NCI-H1436 treated with DMSO at 0.1 percent for 48 hours (cell line): ENCODE results near the gene KIF12.

Source experiments
- DNase-seq: peaks from one replicate; lab custom pipeline; 2025; lab: John Stamatoyannopoulos, UW

The KIF12 gene

DNA sequence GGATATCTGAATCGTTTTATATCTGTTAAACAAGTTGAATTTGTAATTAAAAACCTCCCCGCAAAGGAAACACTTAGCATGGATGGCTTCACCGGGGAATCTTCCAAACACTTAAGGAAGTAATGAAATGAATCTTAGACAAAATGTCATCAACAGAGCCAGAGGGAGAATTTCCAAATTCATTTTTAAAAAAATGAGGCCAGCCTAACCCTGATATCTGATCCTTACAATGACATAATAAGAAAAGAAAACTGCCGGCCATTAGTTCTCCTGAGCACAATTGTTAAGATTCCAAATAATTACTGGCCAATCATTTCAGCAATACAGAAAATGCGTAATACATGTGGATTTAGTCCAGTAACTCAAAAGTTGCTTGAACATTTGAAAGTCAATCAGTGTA, 6.1 kb upstream of the KIF12 start:
- DNase-seq, result no peak

DNA sequence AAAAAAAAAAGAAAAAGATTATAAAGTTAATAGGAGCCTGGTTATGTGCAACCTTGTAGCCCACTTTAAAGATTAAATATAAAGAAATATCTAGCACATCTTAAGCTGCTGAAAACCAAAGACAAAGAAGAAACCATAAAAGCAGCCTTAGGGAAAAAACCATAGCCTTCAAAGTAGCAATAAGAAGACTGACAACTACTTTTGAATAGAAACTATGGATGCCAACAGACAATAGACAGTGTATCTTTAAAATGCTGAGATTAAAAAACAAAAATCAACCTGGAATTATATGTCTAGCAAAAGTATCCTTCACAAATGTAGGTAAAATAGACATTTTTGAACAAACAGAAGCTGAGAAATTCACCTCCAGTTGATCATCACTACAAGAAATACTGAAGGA, 3.4 kb upstream of the KIF12 start:
- no peak for DNase-seq

DNA sequence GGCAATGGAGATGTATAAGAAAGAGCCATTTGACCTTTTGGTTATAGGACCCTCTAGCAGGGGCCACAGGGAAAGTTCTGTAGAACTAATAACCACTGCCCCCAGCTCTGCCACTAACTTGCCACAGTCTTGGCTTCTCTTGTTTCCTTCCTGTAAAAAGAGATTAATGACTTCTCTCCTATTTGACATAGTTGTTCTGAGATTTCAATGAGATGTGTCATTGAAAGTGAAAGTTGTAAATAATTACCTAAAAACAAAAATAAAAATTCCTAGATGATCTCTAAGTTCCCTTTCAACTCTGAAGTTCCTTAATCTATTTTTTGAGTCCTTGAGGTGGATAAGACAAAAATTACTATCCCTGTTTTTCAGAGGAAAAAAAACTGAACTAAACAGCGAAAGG, 1.4 kb upstream of the KIF12 start:
- DNase-seq, result no peak

DNA sequence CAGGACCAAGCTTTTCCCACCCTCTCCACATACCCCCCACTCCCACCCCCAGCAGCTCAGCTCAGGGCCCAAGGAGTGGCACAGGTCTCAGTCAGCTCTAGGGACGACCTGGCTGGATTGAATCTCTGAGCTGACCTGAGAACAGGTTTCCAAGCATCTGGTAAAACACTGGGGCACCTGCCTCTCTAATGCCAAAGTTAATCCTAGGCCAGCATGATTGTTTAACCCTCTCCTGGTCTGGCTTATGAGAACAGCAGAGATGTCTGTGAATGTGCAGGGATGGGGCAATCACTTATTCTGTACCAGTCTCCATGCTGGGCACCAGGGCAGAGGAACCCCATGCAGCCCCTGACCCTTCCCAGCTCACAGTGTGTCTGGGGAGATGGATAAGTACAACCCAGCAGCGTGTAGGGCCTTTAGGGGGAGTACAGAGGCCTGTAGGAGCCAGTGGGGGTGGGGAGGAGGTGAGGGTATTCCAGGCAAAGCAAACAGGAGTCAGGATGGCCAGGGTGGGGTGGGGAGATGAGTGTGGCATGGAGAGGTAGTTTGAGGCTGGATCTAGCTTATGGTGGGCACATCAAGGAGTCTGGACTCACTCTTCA, 678 bp upstream of the KIF12 start:
- no peak for DNase-seq

DNA sequence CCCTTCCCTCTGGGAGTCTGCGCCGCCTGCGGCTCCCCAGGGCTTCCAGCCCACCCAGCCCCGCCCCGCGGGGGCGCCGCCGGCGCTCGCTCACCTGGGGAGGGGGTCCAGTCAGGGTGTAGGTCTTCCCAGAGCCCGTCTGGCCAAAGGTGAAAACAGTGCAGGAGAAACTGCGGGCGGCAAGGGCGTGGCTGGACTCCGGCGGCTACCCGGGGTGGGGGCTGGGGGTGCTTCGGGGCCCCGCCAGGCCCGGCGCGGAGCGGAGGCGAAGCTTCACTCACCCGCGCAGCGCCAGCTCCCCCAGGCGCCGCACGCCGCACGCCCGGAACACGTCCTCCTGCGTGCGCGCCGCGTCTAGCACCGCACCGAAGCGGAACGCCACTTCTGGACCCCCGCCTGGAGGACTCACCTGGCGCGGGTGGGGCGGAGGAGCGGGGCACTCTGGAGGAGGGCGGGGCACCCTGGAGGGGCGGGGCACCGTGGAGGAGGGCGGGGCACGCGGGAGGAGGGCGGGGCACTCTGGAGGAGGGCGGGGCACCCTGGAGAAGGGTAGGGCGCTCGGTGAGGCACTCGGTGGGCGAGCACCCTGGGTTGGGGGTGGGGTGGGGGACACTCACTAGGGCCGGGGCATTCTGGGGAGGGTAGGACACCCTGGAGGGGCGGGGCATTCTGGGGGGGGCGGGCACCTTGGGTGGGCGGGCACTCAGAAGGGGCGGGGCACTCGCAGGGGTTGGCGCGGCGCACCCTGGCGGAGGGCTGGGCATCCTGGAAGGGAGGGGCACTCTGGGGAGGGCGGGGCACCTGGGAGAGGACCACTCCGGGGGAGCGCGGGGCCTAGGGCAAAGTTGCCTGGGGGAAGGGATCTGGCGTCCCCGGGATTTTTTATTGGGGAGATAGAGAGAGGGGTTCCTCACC, 814 bp downstream of the KIF12 start:
- DNase-seq, result no peak

DNA sequence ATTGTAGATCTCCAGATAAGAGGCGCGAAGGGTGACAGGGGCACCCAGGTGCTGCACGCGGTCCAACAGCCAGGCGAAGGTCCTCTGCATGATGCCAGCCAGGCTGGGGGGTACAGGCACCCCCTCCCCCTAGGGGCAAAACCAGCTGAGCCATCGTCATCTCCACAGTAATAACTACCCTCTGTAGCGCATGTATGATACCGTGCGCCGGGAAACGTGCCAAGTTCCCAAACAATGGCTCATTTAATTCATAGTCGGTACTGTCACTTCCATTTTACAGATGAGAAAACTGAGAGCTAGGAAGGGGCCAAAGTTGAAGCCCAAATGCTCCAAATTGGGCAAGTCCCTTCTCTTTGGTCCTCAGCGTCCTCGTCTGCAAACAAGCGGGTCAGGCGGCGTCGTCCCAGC, 1.5 kb downstream of the KIF12 start:
- no peak for DNase-seq

DNA sequence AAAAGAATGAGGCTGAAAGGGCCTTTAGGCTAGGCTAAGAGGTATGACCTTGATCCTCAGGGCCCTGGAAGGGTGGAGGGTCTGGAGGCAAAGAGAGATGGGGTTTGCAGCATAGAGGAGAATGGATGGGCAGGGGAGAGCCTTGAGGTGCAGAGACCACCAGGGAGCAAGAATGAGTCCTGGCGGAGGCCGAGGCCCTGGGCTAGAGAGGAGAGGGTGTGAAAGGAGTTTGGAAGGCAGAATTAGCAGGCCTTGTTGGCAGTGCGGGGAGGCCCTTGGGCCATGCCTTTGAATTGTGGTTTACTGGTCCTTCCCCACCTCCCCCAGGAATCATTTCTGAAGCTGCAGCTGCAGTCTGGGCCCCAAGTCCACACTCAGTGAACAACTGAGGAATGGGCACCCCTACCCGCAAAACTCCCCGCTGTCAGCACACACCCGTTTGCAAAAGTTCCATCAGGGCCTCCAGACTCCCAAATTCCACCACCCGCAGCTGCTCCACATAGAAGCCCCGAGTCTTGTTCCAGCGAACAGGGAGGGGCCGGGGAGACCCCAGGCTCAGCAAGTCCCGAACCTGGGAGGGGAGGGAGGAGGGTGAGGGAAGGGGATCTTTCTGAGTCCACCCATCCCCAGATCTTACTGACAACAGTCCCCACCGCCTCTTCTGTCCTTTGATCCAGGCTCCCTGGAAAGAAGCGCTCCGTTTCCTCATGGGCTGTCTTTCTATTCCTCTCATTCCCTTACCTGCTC, 2.1 kb downstream of the KIF12 start:
- no peak for DNase-seq

DNA sequence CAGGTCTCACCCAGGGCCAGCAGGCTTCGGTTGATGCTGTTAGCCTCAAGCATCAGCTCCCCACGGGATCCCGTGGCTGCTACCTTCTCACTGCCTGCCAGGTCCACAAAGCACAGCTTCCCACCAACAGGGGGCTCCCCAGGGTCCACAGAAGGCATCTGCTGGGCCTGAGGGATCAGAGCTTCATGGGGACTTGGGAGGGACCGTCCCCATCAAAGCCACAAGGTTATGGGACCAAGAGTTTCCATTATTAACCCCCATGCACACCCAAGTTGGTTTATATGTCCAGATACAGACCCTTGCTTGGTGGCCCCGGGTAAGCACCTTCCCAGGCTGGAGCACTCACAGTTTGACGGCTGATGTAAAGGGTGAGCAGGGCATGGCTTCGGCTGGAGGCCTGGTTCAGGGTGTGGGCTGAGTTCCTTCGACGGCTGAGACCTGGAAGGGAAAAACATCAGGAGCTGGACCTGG, 3.0 kb downstream of the KIF12 start:
- no peak for DNase-seq

DNA sequence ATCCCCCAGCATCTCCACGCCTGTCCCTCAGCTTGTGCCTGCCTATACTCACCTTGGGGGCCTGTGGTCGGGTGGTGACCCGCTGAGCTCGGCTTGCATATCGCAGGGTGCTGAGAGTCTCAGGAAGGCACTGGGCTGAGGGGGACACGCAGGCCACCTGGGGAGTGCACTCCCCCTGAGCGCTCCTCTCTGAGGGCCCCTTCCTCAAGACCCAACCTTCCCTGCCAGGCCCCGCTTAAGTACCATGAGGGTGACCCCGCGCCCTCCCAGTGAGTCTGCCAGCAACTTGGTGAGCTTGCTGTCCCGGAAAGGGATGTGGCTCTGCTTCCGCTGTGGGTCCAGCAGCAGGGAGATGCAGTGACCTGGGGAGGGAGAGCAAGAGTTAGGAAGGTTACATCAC, 4.1 kb downstream of the KIF12 start:
- no peak for DNase-seq

DNA sequence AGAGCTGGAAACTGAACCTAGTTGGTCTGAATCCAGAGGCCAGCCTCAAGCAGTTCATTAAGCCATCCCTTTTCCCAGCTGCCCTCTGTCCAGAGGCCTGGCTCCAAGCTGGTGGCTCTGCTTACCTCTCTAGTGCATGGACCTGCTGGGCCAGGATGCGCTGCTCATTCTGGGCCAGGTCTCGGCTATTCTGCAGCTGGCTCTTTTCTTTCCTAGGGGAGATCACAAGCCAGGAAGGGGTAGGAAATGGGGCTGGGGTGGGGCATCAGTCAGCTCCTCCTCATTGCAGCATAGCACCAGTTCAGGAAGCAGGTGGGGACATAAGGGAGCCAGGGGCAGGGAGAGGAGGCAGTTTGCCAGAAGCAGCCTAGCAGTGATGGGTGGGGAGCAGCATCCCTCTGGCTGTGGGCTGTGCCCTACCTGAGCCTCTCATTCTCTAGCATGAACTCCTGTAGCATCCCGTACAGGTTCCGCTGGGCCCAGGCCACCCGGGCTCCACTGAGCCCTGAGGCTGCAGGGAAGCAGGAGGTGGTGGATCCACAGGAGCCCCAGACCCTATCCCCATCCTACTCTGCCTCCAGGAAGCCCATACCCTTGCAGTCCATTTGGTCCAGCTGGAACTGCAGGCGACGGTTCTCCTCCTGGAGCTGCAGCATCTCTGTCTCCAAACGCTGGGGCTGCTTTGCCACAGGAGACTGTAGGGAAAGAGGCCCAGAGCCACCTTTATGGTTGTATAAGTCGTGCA, 5.2 kb downstream of the KIF12 start:
- DNase-seq, result no peak

DNA sequence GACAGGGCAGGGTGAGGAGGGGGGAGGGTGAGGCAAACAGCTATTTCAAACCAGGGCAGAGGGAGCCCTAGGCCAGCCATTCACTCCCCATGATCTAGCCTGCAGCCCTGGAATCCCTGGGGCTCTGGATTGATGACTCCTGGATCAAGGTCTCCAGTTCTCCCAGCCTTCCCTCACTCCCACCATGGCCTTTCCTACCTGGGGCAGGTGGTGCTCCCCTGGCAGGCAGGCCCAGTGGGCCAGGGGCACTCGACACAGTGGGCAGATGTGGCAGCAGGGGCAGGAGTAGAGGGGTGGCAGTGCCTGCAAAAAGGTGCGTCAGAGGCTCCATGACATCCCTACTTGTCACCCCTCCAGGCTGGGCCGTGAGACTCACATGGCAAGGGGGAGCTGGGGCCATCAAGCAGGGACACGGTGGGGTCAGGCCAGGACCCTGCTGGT, 6.0 kb downstream of the KIF12 start:
- no peak for DNase-seq

DNA sequence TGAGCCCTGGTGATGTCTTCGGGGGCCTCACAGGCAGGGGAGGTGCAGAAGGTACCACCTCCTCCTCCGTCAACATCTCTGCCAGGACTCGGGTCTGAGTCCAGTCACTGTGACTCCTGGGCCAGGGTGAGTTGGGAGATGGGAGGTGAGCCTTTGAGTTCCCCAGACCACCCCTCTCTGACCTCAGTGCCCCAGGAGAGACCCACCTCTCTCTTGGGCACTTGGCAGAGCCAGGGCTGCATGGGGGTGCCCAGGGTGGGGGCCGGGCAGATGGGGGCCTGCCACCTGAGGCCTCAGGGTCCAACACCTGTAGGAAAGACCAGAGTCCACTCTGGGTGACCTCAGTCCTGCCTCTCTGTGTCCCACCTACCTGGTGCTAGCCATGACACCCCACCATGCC, 6.8 kb downstream of the KIF12 start:
- DNase-seq, result no peak

DNA sequence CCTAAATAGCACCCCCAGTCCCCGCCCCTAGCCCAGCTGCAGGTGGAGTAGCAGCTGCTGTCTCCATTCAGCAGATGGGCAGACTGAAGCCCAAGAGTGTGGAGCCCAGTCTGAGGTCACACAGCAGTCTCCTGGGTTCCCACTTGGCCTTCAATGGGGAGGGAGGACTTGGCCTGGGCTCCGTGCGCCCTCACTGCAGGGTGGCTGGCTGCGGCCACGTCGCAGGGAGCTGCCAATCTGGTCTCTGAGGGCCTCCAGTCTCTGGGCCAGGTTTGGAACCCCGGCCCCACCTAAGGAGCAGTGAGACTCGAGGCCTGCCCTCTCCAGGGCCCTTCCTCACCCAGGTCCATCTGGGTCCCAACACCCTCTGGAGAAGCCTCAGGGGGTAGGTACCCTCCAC, 7.4 kb downstream of the KIF12 start:
- DNase-seq, result no peak

DNA sequence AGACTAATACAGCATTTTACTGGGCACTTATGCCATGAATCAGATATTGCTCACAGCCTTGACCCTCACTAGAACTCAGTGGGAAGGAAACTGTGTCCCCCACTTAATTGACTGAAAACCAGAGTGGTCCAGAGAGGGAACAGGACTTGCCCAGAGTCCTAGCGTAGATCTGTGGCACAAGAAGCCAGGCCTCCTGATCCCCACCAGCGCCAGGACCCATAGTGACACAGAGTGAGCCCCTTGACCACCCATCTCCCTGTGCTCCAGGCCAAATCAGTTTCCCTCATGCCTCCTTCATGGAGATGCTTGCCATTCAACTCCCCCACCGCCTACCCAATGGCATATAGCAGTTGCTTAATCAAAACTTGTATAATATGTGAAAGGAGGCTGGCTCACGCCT, 8.3 kb downstream of the KIF12 start:
- no peak for DNase-seq

DNA sequence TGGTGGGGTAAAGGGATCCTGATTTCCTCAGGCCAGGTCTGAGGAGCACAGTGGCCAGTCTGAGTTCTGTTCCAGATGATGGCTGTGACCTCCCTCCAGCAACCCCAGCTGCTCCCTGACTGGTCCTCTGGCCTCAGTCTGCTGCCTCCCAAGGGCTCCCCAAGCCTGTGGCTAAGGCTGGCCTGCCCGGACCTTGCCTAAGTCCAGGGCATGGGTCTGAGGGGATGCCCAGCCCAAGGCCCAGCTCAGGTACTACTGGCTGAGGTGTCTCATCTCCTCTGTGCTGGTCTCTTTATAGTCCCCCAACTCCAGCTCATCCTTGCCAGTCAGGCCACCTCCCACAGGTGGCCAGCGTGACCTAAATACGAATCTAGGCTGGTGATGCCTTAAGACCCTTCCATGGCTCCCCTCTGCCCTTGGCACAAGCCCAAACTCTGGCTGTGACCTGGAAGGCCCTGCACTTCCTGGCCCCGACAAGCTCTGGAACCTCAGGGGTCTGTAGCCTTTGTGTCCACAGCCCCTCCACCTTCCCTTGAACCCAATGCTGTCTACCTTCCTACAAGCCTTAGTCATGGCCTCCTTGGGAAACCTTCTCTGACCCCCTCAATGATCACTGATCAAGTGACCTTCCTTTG, 9.8 kb downstream of the KIF12 start:
- no peak for DNase-seq

DNA sequence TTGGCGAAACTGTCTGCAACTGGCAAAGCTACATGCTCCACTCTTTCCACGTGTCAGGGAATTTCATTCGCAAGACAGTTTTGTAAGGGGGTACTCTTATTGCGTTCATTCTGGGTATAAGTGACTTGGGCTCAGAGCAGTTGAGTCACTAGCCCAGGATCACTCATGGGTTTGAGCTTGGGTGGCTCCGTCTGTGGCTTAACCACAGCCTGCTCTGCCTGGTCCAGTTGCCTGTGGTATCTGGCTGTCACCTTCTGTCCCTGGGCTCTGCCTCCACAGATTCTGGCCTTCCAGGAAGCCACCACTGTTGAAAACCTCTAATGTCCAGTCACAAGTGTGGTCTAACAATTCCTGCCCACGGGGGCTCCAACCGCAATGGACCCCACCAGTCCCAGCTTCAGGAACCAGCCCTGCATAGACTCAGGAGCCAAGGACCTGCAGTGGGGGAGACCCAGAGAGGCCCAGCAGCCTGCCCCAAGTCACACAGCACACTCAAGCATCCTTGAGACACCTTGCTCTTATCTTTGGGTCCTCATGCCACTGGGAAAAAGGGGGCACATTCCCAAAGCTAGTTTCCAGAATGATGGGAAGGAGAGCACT, 10.4 kb downstream of the KIF12 start:
- no peak for DNase-seq

DNA sequence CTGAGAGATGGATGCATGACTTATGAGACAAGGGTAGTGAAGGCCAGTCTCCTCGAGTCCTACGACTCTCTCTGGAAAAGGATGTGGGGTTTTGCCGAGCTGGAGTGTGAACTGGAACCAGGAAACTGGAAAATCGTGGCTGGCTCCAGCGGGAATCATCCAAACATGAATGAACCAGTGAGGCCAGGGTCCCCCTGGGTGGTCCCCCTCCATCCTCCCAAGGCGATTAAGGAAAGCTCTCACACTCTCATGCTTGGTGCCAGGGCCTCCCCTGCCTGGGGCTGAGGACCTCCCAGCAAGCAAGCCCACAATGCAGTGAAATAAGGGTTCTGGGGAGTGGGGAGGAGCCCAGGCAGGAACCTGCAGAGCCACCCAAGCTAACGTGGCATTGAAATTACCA, 11.4 kb downstream of the KIF12 start:
- no peak for DNase-seq

DNA sequence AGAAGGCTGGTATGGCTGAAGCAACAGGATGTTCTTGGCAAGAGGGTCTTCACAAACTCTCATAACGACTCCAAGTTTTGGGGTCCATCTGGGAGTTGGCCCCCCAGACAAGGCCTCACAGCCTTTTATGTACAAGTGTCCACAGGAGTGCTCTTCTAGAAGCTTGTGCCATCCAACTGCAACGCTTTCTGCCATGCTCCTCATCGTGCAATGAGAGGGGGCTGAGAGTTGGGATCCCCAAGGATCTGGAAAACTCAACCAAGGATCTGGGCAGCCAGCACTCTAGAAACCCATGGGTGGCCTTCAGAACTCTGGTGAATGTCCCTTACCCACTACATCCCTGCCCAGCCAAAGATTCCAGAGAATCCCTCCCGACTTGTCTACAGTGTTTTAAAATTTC, 12.5 kb downstream of the KIF12 start:
- DNase-seq, result no peak

DNA sequence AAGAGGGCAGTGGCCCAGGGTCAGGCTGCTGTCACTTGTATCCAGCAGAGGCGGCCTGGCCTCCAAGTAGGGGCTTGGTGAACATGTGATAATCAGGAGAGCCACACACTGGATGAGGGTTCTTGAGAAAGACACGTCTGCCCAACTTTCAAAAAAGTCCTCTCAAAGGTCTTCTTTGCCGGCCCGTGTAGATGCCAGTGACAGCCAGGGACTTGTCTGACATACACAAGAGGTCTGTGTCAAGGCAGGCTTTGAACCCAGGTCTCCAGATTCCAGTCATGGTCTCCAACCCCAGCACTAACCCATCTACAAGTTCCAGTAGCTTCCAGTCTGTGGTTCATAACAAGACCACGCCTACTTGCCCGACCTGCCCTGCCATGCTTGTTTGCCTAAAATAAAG, 13.1 kb downstream of the KIF12 start:
- DNase-seq, result no peak

DNA sequence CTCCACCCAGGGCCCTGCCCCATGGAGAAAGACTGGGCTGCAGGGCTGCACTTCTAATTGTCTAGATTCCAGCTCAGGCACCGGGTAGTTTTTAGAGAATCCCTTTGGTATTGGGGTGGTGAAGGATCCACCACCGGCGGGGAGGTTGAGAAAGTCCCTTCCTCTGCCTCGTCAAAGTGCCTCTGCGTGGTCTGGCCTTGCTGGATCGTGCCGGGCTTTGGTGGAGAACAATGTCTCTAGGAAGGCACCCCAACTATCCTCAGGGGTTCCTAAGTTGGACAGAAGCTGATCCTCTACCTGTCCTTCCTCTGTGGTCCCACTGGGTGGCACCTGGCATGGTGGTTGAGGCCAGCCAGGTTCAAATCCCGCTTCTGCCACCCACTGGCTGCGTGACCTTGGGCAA, 13.7 kb downstream of the KIF12 start:
- no peak for DNase-seq
